NT2/D1 (cell line): ENCODE data around the gene MS4A1.

Source experiments
- SUZ12 ChIP-seq: IDR thresholded peaks from 2 replicates; pipeline ENCODE4 v1.6.1; 2011; ENCODE audit not compliant: insufficient read length, insufficient read depth; ENCODE audit errors: extremely low read depth
- YY1 ChIP-seq: IDR thresholded peaks from 2 replicates; pipeline ENCODE4 v1.6.1; 2011; ENCODE audit not compliant: insufficient read length, insufficient read depth
- ZNF274 ChIP-seq: IDR thresholded peaks from 2 replicates; pipeline ENCODE4 v1.6.1; 2011; ENCODE audit warnings: mild to moderate bottlenecking, low read depth, low read length

DNA sequence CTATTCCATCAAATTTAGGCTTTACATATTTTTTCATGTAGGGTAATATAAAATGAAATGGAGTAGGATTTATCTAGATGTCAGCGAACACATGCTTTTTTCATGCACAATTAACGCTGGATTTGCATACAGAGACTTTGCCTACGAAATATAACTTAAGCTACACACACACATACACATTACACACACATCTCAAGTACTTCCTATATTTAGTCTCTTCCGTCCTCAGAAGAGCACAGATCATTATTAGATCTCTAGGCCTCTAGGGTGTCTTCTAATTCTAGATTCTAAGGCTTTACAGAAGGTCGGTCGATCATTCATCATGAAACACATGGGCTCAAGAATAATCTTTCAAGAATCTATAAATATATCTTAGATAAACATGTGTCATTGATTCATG is 55.7 kb downstream of the MS4A1 start:
- TF ChIP-seq YY1: no peak
- no peak for TF ChIP-seq SUZ12
- no peak for TF ChIP-seq ZNF274
